GM21381 (cell line): Measurements from ENCODE around the gene LHFPL3.

Experiments
- ATAC-seq: cut with Tn5 transposase; IDR thresholded peaks from one replicate; pipeline ENCODE4 v1.9.1; 2021; ENCODE audit warnings: mild to moderate bottlenecking, moderate library complexity; ENCODE audit not compliant: unreplicated experiment

The LHFPL3 gene

GRCh38 chr7:104955276-104955675, 626.9 kb downstream of the LHFPL3 start:
- no peak for ATAC-seq
